Epidermal melanocyte (primary cell): ENCODE data around the gene CREBBP.
"Not testable (repeated sequence)": the region's sequence is repeated elsewhere in the genome, so short reads cannot be mapped to it uniquely, and the experiment has no call there.

ENCODE experiments used
- DNase-seq: peaks from one replicate; pipeline ENCODE4 v3.0.0; 2011; ENCODE audit warnings: low spot score; ENCODE audit not compliant: insufficient read length

Gene CREBBP

DNA sequence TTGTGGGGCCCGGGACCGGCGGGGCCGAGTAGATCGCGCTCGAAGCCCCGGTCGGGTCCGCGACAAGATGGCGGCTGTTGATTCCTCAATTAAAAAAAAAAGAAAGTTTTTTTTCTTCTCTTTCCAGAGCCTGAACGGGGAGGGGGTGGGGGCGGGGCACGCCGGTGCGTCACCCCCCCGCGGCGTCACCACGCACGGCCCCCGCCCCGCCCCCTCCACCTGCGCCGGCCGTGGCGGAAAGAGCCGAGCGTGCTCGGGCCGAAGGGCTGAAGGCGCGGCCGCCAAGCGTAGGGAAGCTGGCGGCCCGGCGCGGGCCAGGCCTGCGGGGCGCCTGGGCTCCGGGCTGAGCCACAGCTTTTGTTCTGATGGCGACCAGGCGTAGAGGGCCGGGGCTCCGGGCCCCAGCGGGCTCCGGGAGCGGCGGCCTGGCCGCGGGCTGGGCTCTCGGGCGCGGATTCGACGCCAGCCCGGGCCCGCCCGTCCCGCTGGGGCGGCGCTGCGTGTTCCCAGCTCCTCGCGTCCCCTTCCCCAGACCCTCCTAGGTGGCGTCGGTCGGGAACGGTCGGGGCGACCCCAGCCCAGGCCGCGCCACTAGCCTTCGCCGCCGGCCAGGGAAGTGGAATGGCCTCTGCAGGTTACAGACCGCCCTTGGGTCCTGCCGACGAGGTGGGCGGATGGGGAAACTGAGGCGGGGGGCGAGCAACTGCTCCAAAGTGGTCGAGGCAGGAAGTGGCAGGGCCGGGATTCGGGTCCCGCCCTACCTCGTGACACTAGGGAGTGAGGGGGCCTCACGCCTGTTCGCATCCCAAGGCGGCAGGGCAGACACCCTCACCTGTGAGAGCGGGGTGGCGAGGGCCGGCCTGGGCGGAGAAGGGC, at the start of gene CREBBP:
Gene CREBBP, minus strand, starts transcription at position 91 of the 876 bp plus-strand sequence. CDS start 797 bp downstream, outside the sequence.
- peak; percentile 39 for DNase-seq

DNA sequence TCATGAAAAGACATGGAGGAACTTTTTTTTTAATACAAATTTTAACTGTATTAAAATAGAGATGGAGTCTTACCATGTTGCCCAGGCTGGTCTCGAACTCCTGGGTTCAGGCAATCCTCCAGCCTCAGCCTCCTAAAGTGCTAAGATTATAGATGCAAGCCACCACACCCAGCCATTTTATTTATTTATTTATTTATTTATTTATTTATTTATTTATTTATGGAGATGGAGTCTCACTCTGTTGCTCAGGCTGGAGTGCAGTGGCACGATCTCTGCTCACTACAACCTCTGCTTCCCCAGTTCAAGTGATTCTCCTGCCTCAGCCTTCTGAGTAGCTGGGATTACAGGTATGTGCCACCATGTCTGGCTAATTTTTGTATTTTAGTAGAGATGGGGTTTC, 46.6 kb upstream of the CREBBP start:
- DNase-seq = not testable (repeated sequence)

DNA sequence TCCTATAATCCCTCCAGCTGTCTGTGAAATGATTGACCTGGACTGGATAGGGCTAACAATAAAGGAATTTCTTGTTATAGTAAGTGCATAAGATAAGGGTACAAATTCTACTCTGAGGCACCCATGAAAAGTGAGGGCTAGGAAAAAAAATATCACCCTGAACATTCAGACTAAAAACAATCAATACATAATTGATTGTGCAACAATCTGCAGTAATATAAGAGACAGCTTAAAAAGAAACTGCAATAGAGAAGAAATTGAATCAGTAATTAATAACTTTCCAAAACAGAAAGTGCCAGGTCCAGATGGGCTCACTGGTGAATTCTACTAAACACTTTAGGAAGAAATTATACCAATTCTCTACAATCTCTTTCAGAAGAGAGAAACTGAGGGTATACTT, 44.2 kb upstream of the CREBBP start:
- DNase-seq = no peak

DNA sequence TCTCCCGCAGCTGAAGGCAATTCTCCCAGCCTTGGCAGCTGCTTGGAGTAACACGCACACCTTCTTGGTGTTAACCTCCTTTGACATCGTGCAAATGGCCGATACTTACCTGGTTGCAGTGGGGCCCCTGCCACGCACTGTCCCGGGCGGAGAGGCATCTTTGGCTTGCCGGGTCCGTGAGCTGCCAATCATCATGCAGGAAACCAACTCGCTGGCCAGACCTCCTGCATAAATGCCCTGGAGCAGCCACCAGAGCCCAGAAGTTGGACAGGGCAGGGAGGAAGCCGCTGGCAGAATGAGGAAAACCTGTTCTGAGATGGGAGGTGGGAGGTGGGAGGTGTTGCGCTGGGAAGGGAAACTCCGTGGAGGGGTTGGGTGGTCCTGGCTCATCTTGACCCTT, 41.7 kb upstream of the CREBBP start:
- no peak for DNase-seq

DNA sequence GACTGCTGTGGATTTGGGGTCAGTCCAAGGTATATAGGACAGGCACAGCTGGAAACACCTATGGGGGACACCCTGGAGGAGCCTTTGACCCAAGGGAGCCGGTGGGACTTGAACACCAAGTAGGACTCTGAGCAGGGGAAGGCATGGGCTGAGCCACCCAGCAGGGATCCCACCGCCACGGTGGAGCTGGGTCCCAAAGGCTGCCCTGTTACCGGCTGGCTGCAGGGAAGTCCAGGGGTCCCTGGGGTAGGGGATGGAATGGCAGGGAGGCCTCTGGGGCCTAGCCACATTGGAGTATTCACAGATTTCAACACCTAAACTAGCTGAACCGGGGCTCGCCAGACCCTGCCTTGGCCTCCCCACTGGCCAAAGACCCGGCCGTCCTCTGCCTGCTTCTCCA, 39.7 kb upstream of the CREBBP start:
- no peak for DNase-seq

DNA sequence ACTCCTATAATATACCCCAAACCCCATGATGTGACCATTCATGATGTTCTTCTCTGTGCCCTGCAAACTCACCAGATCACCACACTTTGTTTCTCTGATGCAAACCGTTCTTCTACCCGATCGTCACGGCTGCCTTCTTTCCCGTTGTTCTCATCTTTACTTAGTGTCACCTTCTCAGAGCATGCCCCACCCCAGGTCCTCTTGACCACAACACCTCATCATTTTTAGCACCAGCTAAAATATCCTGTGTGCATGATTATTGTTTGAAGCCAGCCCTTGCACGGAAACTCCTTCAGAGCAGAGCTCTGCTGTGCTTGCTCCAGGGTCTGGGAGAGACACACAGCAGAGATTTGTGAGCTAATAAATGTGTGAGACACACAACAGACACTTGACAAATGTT, 38.9 kb upstream of the CREBBP start:
- no peak for DNase-seq

DNA sequence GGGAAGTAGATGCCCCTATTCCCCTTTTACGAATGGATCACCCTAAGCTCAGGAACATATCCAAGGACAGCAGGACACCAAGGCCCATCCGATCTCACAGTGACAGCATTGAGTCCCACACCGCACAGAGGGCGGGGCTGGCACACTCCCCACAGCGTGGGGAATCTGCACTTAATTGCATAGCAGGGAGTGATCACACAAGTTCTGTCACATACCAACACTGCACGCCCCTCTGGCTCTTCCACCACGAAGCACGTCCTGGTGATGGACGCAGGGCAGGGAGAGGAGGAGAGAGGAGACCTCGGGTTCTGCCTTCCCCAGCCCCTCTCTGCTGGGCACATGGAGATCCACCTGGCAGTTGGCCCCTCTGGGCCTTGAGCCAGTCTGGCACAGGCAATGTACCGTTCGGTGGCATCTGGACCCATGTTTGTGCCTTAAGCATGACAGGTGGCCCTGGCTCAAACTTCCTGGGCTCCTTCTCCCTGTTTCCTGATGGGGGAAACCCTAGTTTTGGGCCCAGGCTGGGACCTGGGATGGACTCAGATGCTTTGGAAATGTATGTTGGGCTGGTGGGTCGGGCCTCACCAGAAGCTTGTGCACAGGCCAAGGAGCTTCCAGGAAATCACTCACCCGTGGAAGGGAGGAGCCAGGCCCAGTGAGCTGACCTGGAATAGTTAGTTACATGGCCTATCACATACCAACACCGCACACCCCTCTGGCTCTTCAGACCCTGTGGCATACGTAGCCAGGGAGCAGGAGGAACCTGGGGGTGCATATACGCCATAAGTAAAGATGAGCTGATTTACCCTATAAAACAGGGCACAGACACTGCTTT, 35.1 kb upstream of the CREBBP start:
- no peak for DNase-seq

DNA sequence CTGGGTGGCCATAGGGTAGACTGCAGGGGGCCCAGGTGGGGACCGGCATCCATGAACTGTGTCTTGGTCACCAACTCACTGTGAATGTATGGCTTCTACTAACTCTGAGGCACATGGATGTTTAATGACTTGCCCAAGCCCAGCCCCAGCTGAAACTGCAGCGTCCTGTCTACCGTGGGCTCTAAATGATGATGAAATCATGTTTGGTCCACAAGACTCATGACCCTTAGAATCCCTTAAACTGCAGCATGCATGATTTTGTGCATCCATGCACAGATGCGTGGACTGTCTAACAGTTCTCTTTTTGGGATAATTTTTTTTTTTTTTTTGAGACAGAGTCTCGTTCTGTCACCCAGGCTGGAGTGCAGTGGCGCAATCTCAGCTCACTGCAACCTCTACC, 32.4 kb upstream of the CREBBP start:
- DNase-seq = no peak

DNA sequence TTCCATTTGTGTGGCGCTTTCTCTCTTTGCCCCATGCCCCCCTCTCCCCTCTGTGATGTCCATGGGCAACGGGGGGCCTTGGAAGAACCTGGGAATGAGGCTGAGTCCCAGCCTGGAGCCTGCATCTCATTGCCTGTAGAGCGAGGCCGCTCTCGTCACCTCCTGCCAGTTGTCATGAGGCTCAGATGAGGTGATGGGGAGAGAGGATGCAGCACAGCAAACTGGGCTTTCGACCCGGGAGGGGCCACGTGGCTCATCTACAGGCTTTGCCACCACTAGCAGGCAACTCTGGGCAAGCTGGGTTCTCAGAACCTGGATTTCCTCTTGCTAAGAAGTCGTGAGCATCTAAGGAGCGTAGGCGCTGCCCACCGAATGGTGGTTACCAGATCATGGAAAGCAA, 31.9 kb upstream of the CREBBP start:
- DNase-seq = no peak

DNA sequence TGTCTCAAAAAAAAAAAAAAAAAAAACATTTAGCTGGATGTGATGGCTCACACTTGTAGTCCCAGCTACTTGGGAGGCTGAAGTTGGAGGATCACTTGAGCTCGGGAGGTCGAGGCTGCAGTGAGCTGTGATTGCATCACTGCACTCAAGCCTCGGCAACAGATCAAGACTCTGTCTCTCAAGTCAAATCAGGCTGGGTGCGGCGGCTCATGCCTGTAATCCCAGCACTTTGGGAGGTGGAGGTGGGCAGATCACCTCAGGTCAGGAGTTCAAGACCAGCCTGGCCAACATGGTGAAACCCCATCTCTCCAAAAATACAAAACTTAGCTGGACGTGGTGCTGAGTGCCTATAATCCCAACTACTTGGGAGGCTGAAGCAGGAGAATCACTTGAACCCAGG, 31.2 kb upstream of the CREBBP start:
- DNase-seq = not testable (repeated sequence)

DNA sequence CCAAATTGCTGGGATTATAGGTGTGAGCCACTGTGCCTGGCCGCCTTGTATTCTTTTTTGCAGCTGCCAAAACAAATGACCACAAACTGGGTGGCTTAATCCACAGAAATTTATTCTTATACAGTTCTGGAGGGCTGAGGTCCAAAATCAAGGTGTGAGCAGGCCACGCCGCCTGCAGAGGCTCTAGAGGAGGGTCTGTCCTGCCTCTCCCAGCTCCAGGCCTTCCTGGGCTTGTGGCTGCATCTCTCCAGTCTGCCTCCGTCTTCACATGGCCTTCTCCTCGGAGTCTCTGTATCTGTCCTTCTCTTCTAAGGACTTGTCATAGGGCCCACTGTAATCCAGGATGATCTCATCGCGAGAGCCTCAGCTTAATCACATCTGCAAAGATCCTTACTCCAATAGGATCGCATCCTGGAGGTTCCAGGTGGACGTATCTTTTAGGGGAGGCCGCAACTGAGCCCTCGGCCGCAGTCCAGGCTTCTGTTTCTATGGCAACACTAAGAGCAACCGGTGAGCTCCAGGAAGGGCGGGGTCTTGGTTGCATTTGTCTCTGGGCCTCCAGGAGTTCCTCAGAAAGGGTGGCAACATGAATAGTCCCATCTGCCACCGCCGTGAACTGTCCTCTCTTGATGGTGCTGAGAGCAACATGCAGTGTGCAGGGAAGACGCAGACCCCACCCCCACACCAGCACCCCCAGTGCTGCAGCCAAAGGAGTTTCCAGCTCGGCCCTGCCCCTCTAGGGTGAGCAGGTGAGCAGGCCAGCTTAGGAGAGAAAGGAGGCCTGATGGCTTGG, 29.5 kb upstream of the CREBBP start:
- no peak for DNase-seq

DNA sequence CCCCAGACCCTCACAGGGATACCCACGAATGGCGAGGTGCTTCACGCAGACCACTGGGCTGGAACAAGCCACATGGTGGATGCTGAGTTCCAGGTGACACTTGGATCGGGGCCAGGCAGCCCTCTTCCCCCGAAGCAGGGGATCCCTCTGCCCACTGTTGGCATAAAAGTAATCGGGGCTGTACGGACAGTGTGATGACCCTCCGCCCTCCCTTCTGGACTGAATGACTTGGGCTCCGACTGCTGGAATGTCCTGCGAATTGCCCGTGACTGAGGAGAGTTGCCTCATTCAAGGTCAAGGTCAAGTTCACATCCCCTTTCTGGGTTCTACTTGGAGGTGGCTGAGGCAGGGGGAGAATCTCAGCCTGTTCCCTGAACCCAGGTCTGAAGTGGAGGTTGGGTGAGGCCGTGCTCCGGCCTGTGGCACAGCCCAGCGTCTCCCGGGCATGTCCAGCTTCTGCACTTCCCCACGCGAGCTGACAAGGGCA, 28.5 kb upstream of the CREBBP start:
- no peak for DNase-seq

DNA sequence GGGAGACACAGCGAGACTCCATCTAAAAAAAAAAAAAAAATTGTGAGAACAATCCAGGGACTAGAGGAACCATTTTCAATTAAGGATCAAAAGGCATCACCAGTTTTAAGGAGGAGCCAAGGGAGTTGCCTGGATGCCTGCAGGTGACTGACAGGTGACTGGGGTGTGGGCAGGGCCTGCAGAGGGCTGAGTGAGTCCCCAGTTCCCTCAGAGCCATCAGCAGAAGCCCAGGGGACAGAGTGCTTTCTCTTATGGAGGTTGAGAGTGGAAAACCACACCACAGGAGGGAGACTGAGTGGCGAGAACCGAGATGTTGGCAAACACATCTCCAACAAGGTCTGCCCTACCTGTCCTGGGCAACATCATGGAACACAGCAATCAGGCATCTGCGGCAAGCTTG, 27.1 kb upstream of the CREBBP start:
- DNase-seq = no peak

DNA sequence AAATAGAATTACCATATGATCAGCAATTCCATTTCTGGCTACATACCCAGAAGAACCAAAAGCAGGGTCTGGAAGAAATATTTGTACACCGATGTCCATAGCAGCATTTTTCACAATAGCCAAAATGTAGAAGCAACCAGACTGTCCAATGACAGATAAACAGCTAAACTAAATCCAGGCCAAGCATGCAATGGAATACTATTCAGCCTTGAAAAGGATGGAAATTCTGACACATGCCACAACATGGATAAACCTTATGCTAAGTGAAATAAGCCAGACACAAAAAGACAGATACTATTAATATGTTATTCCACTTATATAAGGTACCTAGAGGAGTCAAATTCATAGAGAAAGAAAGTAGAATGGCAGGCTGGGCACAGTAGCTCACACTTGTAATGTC, 25.9 kb upstream of the CREBBP start:
- no peak for DNase-seq

DNA sequence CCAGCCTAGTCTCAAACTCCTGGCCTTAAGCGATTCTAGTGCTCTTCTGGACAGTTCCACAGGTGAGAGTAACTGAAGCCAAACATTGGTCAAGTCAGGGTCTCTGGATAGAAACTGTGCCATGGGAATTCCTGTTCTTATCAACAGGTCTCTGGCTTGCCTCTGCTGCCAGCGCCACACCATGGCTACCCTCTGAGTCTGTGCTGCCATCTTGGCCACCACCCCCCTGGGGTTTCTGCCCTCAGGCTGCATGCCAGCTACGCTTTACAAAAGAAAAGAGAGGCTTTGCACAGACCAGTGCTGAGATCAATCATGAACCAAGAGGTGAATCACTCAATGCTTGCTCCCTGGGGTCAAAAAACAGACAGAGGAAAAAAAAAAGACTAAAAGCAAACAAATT, 24.4 kb upstream of the CREBBP start:
- DNase-seq = no peak

DNA sequence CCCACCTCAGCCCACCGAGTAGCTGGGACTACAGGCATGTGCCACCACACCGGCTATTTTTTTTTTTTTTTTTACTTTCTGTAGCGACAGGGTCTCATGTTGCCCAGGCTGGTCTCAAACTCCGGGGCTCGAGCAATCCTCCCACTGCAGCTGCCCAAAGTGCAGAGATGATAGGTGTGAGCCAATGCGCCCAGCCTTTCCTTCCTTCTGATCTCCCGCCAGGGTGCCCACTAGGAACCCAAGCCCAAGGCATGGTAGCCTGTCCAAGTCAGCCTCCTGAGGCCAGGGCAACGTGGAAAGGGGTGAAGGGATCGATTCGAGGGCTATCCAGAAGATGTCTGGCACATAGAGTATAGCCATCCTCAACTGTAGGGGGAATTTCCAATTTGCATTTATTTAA, 9.6 kb upstream of the CREBBP start:
- DNase-seq = no peak

DNA sequence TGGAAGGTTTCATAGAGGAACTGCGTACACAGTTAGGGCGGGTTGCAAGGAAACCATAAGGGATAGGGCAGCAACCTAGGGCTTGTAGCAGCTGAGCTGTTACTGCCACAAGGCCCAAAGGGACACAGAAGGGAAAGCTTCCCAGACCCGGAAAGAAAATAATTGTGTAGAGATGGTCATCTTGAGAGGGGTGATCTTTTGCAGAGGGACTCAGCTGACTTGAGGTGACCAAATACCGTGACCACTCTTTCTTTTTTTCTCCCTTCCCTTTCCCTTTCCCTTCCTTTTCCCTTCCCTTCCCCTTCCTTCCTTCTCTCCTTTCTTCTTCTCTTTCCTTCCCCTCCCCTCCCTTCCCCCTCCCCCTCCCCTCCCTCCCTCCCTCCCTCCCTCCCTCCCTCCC, 8.5 kb upstream of the CREBBP start:
- DNase-seq = no peak

DNA sequence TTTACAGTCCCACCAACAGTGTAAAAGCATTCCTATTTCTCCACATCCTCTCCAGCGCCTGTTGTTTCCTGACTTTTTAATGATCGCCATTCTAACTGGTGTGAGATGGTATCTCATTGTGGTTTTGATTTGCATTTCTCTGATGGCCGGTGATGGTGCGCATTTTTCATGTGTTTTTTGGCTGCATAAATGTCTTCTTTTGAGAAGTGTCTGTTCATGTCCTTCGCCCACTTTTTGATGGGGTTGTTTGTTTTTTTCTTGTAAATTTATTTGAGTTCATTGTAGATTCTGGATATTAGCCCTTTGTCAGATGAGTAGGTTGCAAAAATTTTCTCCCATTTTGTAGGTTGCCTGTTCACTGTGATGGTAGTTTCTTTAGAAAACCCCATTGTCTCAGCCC, 5.5 kb upstream of the CREBBP start:
- DNase-seq = not testable (repeated sequence)

DNA sequence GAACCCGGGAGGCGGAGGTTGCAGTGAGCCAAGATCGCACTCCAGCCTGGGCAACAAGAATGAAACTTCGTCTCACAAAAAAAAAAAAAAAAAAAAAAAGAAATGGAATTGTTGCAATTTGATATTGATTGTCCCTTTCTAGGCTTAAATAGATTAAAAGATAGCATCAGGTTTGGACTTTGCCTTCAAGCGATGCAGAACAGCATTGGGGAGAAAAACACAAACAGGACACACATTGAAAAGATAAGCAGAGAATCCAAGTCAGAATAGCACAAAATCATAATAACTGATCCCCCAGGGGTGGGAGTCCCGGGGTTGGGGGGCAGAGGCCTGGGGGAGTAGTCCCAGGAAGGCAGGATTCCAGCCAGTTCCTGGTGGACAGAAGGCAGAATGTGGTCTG, 3.9 kb upstream of the CREBBP start:
- no peak for DNase-seq

DNA sequence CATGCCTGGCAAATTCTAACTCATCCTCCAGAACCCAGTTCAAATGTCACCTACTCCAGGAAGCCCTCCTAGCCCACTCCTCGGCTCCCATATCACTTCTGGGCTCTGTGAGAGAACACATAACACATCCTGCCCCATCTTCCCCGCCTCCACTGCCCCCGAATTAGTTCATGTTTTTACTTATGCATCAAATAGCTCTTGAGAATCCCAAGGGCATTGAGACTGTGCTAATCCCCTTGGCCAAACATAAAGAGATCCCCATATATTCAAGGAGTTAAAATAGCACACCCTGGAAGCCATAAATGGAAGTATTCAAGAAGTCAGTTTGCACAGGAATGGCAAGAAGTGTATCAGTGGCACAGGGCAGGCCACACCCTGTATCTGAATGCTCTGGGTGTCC, 2.0 kb upstream of the CREBBP start:
- no peak for DNase-seq

DNA sequence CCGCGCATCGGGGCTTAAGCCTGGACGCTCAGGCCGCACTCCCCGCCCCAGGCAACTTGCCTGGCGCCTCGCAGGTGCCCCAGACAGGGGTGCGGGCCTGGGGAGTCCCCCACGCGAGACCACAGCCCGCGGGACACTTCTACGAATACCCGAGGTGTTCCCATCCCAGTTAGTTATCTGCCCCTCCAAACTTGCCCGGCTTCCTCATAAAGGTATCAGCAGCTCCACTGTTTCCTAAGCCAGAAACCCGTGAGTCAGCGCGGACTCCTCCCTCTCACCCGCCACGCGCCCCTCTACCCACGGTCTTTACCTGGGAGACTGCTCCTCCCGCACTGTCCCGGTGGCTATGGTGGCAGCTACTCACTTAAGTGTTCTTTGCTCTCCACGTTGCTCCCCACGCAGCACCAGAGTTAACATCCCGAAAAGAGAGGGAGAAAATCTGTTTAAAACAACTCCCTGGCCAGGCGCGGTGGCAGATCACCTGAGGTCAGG, 1.0 kb upstream of the CREBBP start:
- no peak for DNase-seq
